Panc1 (cell line): ENCODE data around the gene LRMDA. TPM values are rescaled to one million over a fixed set of nuclear protein-coding genes. Genes with fewer than 3 reads are reported as not detected.

ENCODE experiments used
- ATAC-seq: fragments of 200-7000 bp; cut with Tn5 transposase; 2 replicates; pipeline ENCODE4 v1.9.1; 2020; ENCODE audit warnings: mild to moderate bottlenecking, moderate library complexity
- BruUV-seq: library from RNA; stranded (reverse); fragments of 400-500 nt; replicated peaks from 2 replicates; lab custom pipeline; 2021; lab: Mats Ljungman, UMichigan
- CTCF ChIA-PET: fragments of 300-600 bp; sonication (Branson Sonifier 250); formaldehyde crosslinking; loops from one replicate; lab custom pipeline; 2022; ENCODE audit warnings: antibody characterized with exemption; lab: Charles Lee
- POLR2A ChIA-PET: fragments of 300-600 bp; sonication (Branson Sonifier 250); formaldehyde crosslinking; loops from one replicate; lab custom pipeline; 2022; ENCODE audit warnings: antibody characterized with exemption; lab: Charles Lee
- DNase-seq: peaks from one replicate; pipeline ENCODE4 v3.0.0-alpha.2; 2010; ENCODE audit warnings: low read depth, low spot score
- H3K27ac ChIP-seq: 2 replicates; pipeline ENCODE4 v1.5.1; 2011; ENCODE audit warnings: mild to moderate bottlenecking, low read length, inconsistent platforms
- H3K27me3 ChIP-seq: fragments of 200-500 bp; sonication (Bioruptor generic); 2 replicates; pipeline ENCODE4 v1.6.0; 2014; ENCODE audit warnings: low read length, inconsistent platforms; ENCODE audit not compliant: control insufficient read depth, insufficient read depth
- H3K36me3 ChIP-seq: fragments of 200-500 bp; sonication (Bioruptor generic); 2 replicates; pipeline ENCODE4 v1.5.1; 2014; ENCODE audit warnings: inconsistent platforms, mild to moderate bottlenecking, low read length, moderate library complexity; ENCODE audit not compliant: control insufficient read depth, insufficient read depth
- H3K4me1 ChIP-seq: 2 replicates; pipeline ENCODE4 v1.5.1; 2011; ENCODE audit warnings: inconsistent platforms, mild to moderate bottlenecking, low read length, moderate library complexity; ENCODE audit not compliant: control insufficient read depth, insufficient read depth
- H3K4me3 ChIP-seq, 2 experiments: 2 replicates each; pipeline ENCODE4 v1.5.1; 2011 to 2012; ENCODE audit warnings: low read depth in 2 of 2, low read length in 2 of 2, mild to moderate bottlenecking in 2 of 2, inconsistent platforms in 1 of 2, moderate library complexity in 1 of 2
- H3K9me3 ChIP-seq: fragments of 200-500 bp; sonication (Bioruptor generic); 2 replicates; pipeline ENCODE4 v1.5.1; 2014; ENCODE audit warnings: low read depth, mild to moderate bottlenecking, inconsistent platforms, low read length, moderate library complexity; ENCODE audit not compliant: control insufficient read depth, insufficient read depth
- CTCF ChIP-seq: fragments of 450-650 bp; IDR thresholded peaks from 2 replicates; pipeline ENCODE4 v1.5.1; 2017; ENCODE audit warnings: mild to moderate bottlenecking
- POLR2AphosphoS5 ChIP-seq: IDR thresholded peaks from 2 replicates; pipeline ENCODE4 v1.6.1; 2012; ENCODE audit warnings: mild to moderate bottlenecking, low read depth, low read length, moderate library complexity
- REST ChIP-seq, 2 experiments: IDR thresholded peaks; 2 replicates each; pipeline ENCODE4 v1.6.1; 2011 to 2012; ENCODE audit warnings: low read depth in 2 of 2, control low read depth in 1 of 2, low read length in 1 of 2, mild to moderate bottlenecking in 1 of 2, moderate library complexity in 1 of 2; ENCODE audit not compliant: insufficient read depth in 1 of 2
- SIN3A ChIP-seq: IDR thresholded peaks from 2 replicates; pipeline ENCODE4 v1.6.1; 2012; ENCODE audit warnings: low read depth, mild to moderate bottlenecking, low read length, moderate library complexity, borderline replicate concordance; ENCODE audit not compliant: insufficient read depth
- TCF7L2 ChIP-seq: IDR thresholded peaks from 2 replicates; pipeline ENCODE4 v1.6.1; 2011; ENCODE audit warnings: mild to moderate bottlenecking, low read depth, low read length, inconsistent platforms
- in situ Hi-C: cut with HindIII; loops from 2 replicates; pipeline ENCODE4 v1.10.0; 2016; ENCODE audit warnings: low sequenced_read_pairs, low pct_unique_long_range_greater_than_20kb
- intact Hi-C: fragments of 100-400 bp; cut with micrococcal nuclease; formaldehyde crosslinking; loops from one replicate; pipeline ENCODE4 v1.10.0; 2022; ENCODE audit not compliant: unreplicated experiment
- total RNA-seq: library from RNA; stranded (reverse); gene quantifications from one replicate; pipeline ENCODE4 v1.2.1, GENCODE V29; 2021; ENCODE audit not compliant: unreplicated experiment

LRMDA gene
- total RNA-seq, 1 experiment from 2014 or later: 1.2 TPM

GRCh38 chr10:76560338-76560737 lies 1128.9 kb downstream of the LRMDA start:
- no peak for ATAC-seq
- ChIA-PET CTCF (no interaction called here), POLR2A (no interaction called here)
- in situ Hi-C loops: no loop called here
- BruUV-seq: no TSS peak
- no peak for TF ChIP-seq POLR2AphosphoS5
- no peak for TF ChIP-seq REST (IDR thresholded peaks at IDR 0.05; ENCODE audit: insufficient read depth in 1 of 2, low read depth in 2 of 2, low read length in 1 of 2)
- TF ChIP-seq SIN3A: no peak
- TF ChIP-seq CTCF: no peak
- no peak for TF ChIP-seq TCF7L2
- Histone ChIP-seq H3K27me3 (peaks cover 5% of the 10 kb centered on the region; the same call in 1 of the 2 replicates), H3K4me3 (no peak overlapping the region), H3K4me1 (no peaks in the 10 kb centered on the region), H3K27ac (no peak overlapping the region), H3K36me3 (no peaks in the 10 kb centered on the region), H3K9me3 (no peaks in the 10 kb centered on the region)
- intact Hi-C loops: no loop called here
- no peak for DNase-seq

GRCh38 chr10:76563286-76563685 lies 1131.9 kb downstream of the LRMDA start:
- Histone ChIP-seq H3K4me3 (no peak overlapping the region), H3K4me1 (no peaks in the 10 kb centered on the region), H3K27me3 (peaks cover 5% of the 10 kb centered on the region; the same call in 1 of the 2 replicates), H3K27ac (no peak overlapping the region), H3K36me3 (no peaks in the 10 kb centered on the region), H3K9me3 (no peaks in the 10 kb centered on the region)
- no TSS peak for BruUV-seq
- no peak for DNase-seq
- ChIA-PET POLR2A (no interaction called here), CTCF (no interaction called here)
- no peak for ATAC-seq
- TF ChIP-seq CTCF: no peak
- no peak for TF ChIP-seq TCF7L2
- TF ChIP-seq REST (IDR thresholded peaks at IDR 0.05; ENCODE audit: insufficient read depth in 1 of 2, low read depth in 2 of 2, low read length in 1 of 2): no peak
- no peak for TF ChIP-seq POLR2AphosphoS5
- no peak for TF ChIP-seq SIN3A
- in situ Hi-C loops (no loop called here), intact Hi-C loops (no loop called here)
